ENCODE measurements around the gene ZBTB46. TPM values are rescaled to one million over a fixed set of nuclear protein-coding genes. Genes with fewer than 3 reads are reported as not detected.

The ZBTB46 gene
- total RNA-seq, 2 experiments from 2014 or later: 0.67 to 1.3 TPM

GRCh38 chr20:63766695-63767426 is 64.2 kb downstream of the ZBTB46 start:
- TF ChIP-seq CTCF (conservative IDR thresholded peaks at IDR 0.05; ENCODE audit: low read length): no peak
- no peak for TF ChIP-seq EZH2phosphoT487 (IDR thresholded peaks at IDR 0.05; ENCODE audit: borderline replicate concordance, low read depth, low read length)
- Histone ChIP-seq H3K4me1 (ENCODE audit: insufficient read depth, low read length, poor library complexity, severe bottlenecking) (no peaks in the 10 kb centered on the region), H3K36me3 (ENCODE audit: insufficient read depth, low read length) (no peaks in the 10 kb centered on the region), H3K79me2 (ENCODE audit: insufficient read depth, low read depth, low read length) (no peaks in the 10 kb centered on the region), H3K9me2 (ENCODE audit: insufficient read depth, low read length) (no peaks in the 10 kb centered on the region), H3K27ac (ENCODE audit: low read depth, low read length, poor library complexity, severe bottlenecking) (no peak overlapping the region), H3K9me3 (ENCODE audit: low read length) (no peaks in the 10 kb centered on the region), H4K20me1 (ENCODE audit: insufficient read depth, low read length) (no peaks in the 10 kb centered on the region), H3K4me3 (ENCODE audit: low read depth, low read length, poor library complexity, severe bottlenecking) (no peak overlapping the region), H3K4me2 (ENCODE audit: low read length) (no peak overlapping the region), H2AFZ (ENCODE audit: low read length) (no peak overlapping the region)
- intact Hi-C loops (cut with micrococcal nuclease; ENCODE audit: unreplicated experiment): no loop called here
- ChIA-PET POLR2A (interaction anchor here (0.6 kb wide), 1 partner anchor 17 kb away, joined by 3 read pairs; no protein-coding TSS in a partner anchor), CTCF (ENCODE audit: unreplicated experiment) (interaction anchor here (0.6 kb wide), 1 partner anchor 15 kb away, joined by 3 read pairs; no protein-coding TSS in a partner anchor)
- BruUV-seq (replicated peaks): no TSS peak
- DNase-seq (ENCODE audit: low spot score): no peak

- H3K4me2 ChIP-seq (ENCODE audit: low read length): no peak overlapping the region
- no peaks in the 10 kb centered on the region for H4K20me1 ChIP-seq (ENCODE audit: insufficient read depth, low read length)
- ChIA-PET CTCF (ENCODE audit: unreplicated experiment) (no interaction called here), POLR2A (interaction anchor here (0.6 kb wide), 1 partner anchor 16 kb away, joined by 3 read pairs; no protein-coding TSS in a partner anchor)
- H3K9me3 ChIP-seq (ENCODE audit: low read length): no peaks in the 10 kb centered on the region
- H3K27ac ChIP-seq (ENCODE audit: low read depth, low read length, poor library complexity, severe bottlenecking): no peak overlapping the region
- no peak for DNase-seq (ENCODE audit: low spot score)
- no TSS peak for BruUV-seq (replicated peaks)
- TF ChIP-seq EZH2phosphoT487 (IDR thresholded peaks at IDR 0.05; ENCODE audit: borderline replicate concordance, low read depth, low read length) (no peak), CTCF (conservative IDR thresholded peaks at IDR 0.05; ENCODE audit: low read length) (no peak)
- H3K36me3 ChIP-seq (ENCODE audit: insufficient read depth, low read length): no peaks in the 10 kb centered on the region
- no peak overlapping the region for H3K4me3 ChIP-seq (ENCODE audit: low read depth, low read length, poor library complexity, severe bottlenecking)
- no peak overlapping the region for H2AFZ ChIP-seq (ENCODE audit: low read length)
- intact Hi-C loops (cut with micrococcal nuclease; ENCODE audit: unreplicated experiment): no loop called here
- no peaks in the 10 kb centered on the region for H3K79me2 ChIP-seq (ENCODE audit: insufficient read depth, low read depth, low read length)
- H3K4me1 ChIP-seq (ENCODE audit: insufficient read depth, low read length, poor library complexity, severe bottlenecking): no peaks in the 10 kb centered on the region
- H3K9me2 ChIP-seq (ENCODE audit: insufficient read depth, low read length): no peaks in the 10 kb centered on the region
These were observed 65.2 kb downstream of the ZBTB46 start for GRCh38 chr20:63765902-63766301.

Data from OCI-LY7 (cell line).